PFSK-1 (cell line): ENCODE measurements around the gene CHST3.

Experiments
- POLR2AphosphoS5 ChIP-seq: IDR thresholded peaks from 2 replicates; pipeline ENCODE4 v1.6.1; 2012; ENCODE audit warnings: low read depth, mild to moderate bottlenecking, control low read depth, low read length, moderate library complexity
- REST ChIP-seq, 2 experiments: IDR thresholded peaks; 2 replicates each; pipeline versions ENCODE4 v1.6.1 to v1.8.0; 2011 to 2012; ENCODE audit warnings: low read depth in 2 of 2, low read length in 2 of 2, control low read depth in 1 of 2, inconsistent platforms in 1 of 2, mild to moderate bottlenecking in 1 of 2, moderate library complexity in 1 of 2; ENCODE audit not compliant: insufficient read depth in 1 of 2

DNA sequence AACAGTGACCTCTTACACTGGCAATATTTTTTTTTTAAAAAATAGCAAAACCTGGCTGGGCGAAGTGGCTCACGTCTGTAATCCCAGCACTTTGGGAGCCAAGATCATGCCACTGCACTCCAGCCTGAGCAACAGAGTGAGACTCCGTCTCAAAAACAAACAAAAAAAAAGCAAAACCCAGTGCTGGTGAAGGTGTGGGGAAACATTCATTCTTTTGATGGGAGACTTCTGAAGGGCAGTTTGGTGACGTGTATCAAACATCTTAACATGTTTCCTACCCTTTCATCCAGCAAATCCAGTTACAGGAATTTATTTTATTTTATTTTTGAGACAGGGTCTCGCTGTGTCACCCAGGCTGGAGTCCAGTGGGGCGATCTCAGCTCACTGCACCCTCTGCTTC, 58.0 kb downstream of the CHST3 start:
- TF ChIP-seq POLR2AphosphoS5 (no peak), REST (IDR thresholded peaks at IDR 0.05; ENCODE audit: insufficient read depth in 1 of 2, low read depth in 2 of 2, low read length in 2 of 2) (no peak)
